ENCODE measurements around the gene PTPRN. TPM values are rescaled to one million over a fixed set of nuclear protein-coding genes. Genes with fewer than 3 reads are reported as not detected.

PTPRN gene
- total RNA-seq, result 1 to 10 TPM in 1 of 2 donors, under 1 TPM in 1; 0.09 to 3.1 TPM

GRCh38 chr2:219309278-219309677 is at the start of gene PTPRN:
Gene PTPRN, minus strand, starts transcription at chr2:219309401. Its CDS starts 69 bp downstream, at chr2:219309332.
- no peak for ATAC-seq
- H3K27ac Mint-ChIP-seq, result no peak within 1 kb of the TSS
- H3K36me3 Mint-ChIP-seq, result no peaks in the 10 kb centered on the region
- H3K9me3 Mint-ChIP-seq, result peaks cover 0 to 5% of the 10 kb centered on the region in 2 donors
- no peak for DNase-seq (ENCODE audit: low spot score in 2 of 2)

- DNase-seq (ENCODE audit: low spot score in 2 of 2), result no peak
- Mint-ChIP-seq H3K9me3 (no peaks in the 10 kb centered on the region), H3K36me3 (no peaks in the 10 kb centered on the region), H3K27ac (no peak overlapping the region)
- ATAC-seq, result peak in 1 of 2 donors; percentile 72
Observed at GRCh38 chr2:219358170-219359075, 49.2 kb upstream of the PTPRN start.

- DNase-seq (ENCODE audit: low spot score in 2 of 2) (no peak), ATAC-seq (no peak)
- no peak overlapping the region for H3K27ac Mint-ChIP-seq
- H3K36me3 Mint-ChIP-seq, result no peaks in the 10 kb centered on the region
- H3K9me3 Mint-ChIP-seq, result no peaks in the 10 kb centered on the region
Observed at GRCh38 chr2:219356834-219357233, 47.6 kb upstream of the PTPRN start.

- DNase-seq (ENCODE audit: low spot score in 2 of 2) (no peak), ATAC-seq (no peak)
- H3K36me3 Mint-ChIP-seq, result no peaks in the 10 kb centered on the region
- no peak overlapping the region for H3K27ac Mint-ChIP-seq
- no peaks in the 10 kb centered on the region for H3K9me3 Mint-ChIP-seq
Observed at GRCh38 chr2:219354582-219354981, 45.4 kb upstream of the PTPRN start.

- DNase-seq (ENCODE audit: low spot score in 2 of 2) (no peak), ATAC-seq (no peak)
- Mint-ChIP-seq H3K36me3 (no peaks in the 10 kb centered on the region), H3K9me3 (no peaks in the 10 kb centered on the region), H3K27ac (no peak overlapping the region)
Observed at GRCh38 chr2:219353129-219353528, 43.9 kb upstream of the PTPRN start.

- H3K9me3 Mint-ChIP-seq, result no peaks in the 10 kb centered on the region
- DNase-seq (ENCODE audit: low spot score in 2 of 2) (peak in 1 of 2 donors; percentile 80), ATAC-seq (peak; percentile 77 to 89)
- no peaks in the 10 kb centered on the region for H3K36me3 Mint-ChIP-seq
- no peak overlapping the region for H3K27ac Mint-ChIP-seq
Observed at GRCh38 chr2:219352448-219353023, 43.3 kb upstream of the PTPRN start.

GRCh38 chr2:219350710-219351221 is 41.6 kb upstream of the PTPRN start:
- Mint-ChIP-seq H3K27ac (no peak overlapping the region), H3K36me3 (no peaks in the 10 kb centered on the region), H3K9me3 (no peaks in the 10 kb centered on the region)
- ATAC-seq, result no peak
- no peak for DNase-seq (ENCODE audit: low spot score in 2 of 2)

GRCh38 chr2:219350215-219350614 is 41.0 kb upstream of the PTPRN start:
- ATAC-seq, result no peak

GRCh38 chr2:219344751-219345430 is 35.7 kb upstream of the PTPRN start:
- Mint-ChIP-seq H3K27ac (peak overlapping the region in 1 of 2 donors; percentile 44), H3K9me3 (no peaks in the 10 kb centered on the region), H3K36me3 (no peaks in the 10 kb centered on the region)
- DNase-seq (ENCODE audit: low spot score in 2 of 2), result no peak
- ATAC-seq, result no peak

More at GRCh38 chr2:219350215-219350614, 41.0 kb upstream of the PTPRN start:
- Mint-ChIP-seq H3K27ac (no peak overlapping the region), H3K9me3 (no peaks in the 10 kb centered on the region), H3K36me3 (no peaks in the 10 kb centered on the region)
- DNase-seq (ENCODE audit: low spot score in 2 of 2), result no peak

GRCh38 chr2:219335373-219335786 is 26.2 kb upstream of the PTPRN start:
- DNase-seq (ENCODE audit: low spot score in 2 of 2) (no peak), ATAC-seq (no peak)
- Mint-ChIP-seq H3K27ac (no peak overlapping the region), H3K9me3 (peaks cover 9 to 19% of the 10 kb centered on the region in 2 donors), H3K36me3 (peaks cover 7 to 15% of the 10 kb centered on the region in 2 donors)

GRCh38 chr2:219334076-219334475 is 24.9 kb upstream of the PTPRN start:
- Mint-ChIP-seq H3K9me3 (peaks cover 9 to 19% of the 10 kb centered on the region in 2 donors), H3K27ac (no peak overlapping the region), H3K36me3 (peaks cover 7 to 15% of the 10 kb centered on the region in 2 donors)
- ATAC-seq (no peak), DNase-seq (ENCODE audit: low spot score in 2 of 2) (no peak)

- ATAC-seq (no peak), DNase-seq (ENCODE audit: low spot score in 2 of 2) (no peak)
- Mint-ChIP-seq H3K9me3 (peaks cover 9 to 19% of the 10 kb centered on the region in 2 donors), H3K36me3 (peaks cover 7 to 15% of the 10 kb centered on the region in 2 donors), H3K27ac (no peak within 1 kb of the TSS)
Observed at GRCh38 chr2:219332542-219332941, 23.3 kb upstream of the PTPRN start, which contains the start of gene RESP18. Gene RESP18, minus strand, starts transcription at chr2:219332744.

GRCh38 chr2:219331560-219332213 is 22.5 kb upstream of the PTPRN start:
- Mint-ChIP-seq H3K36me3 (peaks cover 7 to 15% of the 10 kb centered on the region in 2 donors), H3K27ac (no peak overlapping the region), H3K9me3 (peaks cover 9 to 19% of the 10 kb centered on the region in 2 donors)
- ATAC-seq, result no peak
- peak in 1 of 2 donors; percentile 44 for DNase-seq (ENCODE audit: low spot score in 2 of 2)

- ATAC-seq (no peak), DNase-seq (ENCODE audit: low spot score in 2 of 2) (no peak)
- Mint-ChIP-seq H3K36me3 (peaks cover 0 to 5% of the 10 kb centered on the region in 2 donors), H3K9me3 (peaks cover 0 to 5% of the 10 kb centered on the region in 2 donors), H3K27ac (no peak overlapping the region)
Observed at GRCh38 chr2:219327719-219328118, 18.5 kb upstream of the PTPRN start.

GRCh38 chr2:219325657-219326315 is 16.6 kb upstream of the PTPRN start:
- DNase-seq (ENCODE audit: low spot score in 2 of 2) (no peak), ATAC-seq (no peak)
- no peak overlapping the region for H3K27ac Mint-ChIP-seq
- H3K36me3 Mint-ChIP-seq, result no peaks in the 10 kb centered on the region
- H3K9me3 Mint-ChIP-seq, result no peaks in the 10 kb centered on the region

- Mint-ChIP-seq H3K27ac (no peak overlapping the region), H3K9me3 (no peaks in the 10 kb centered on the region), H3K36me3 (no peaks in the 10 kb centered on the region)
- ATAC-seq, result no peak
- no peak for DNase-seq (ENCODE audit: low spot score in 2 of 2)
Observed at GRCh38 chr2:219325136-219325535, 15.9 kb upstream of the PTPRN start.
